Measurements from ENCODE around the gene TRMT10A.

TRMT10A gene

DNA sequence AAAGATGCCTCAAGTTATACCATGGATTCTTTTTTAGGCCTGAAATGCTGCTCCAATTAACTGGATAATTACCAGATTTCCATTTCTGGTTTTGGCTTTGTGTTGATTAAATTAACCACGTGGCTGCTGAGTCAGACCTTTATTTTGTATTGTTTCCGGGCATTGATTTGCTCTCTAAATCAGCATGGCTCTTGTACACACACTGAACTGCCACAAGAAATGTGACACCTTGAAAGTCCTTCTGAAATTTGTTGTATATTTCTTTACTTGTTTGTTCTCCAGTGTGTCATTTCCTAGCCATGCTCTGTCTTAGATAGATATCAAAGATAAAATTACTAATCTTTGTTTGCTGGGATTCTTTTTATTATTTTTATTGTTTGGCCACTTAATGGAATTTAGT is 22.5 kb upstream of the TRMT10A start:
- no peak overlapping the region for H3K4me3 ChIP-seq (ENCODE audit: low read depth, low read length, poor library complexity, severe bottlenecking)
- no peaks in the 10 kb centered on the region for H4K20me1 ChIP-seq (ENCODE audit: insufficient read depth, low read length)
- H3K79me2 ChIP-seq (ENCODE audit: insufficient read depth, low read length): no peaks in the 10 kb centered on the region
- H3K4me2 ChIP-seq (ENCODE audit: low read length): no peak overlapping the region
- no peaks in the 10 kb centered on the region for H3F3A ChIP-seq (ENCODE audit: insufficient read depth, low read length)
- H3K9me3 ChIP-seq (ENCODE audit: low read length): no peaks in the 10 kb centered on the region
- no peak for TF ChIP-seq EZH2 (IDR thresholded peaks at IDR 0.05; ENCODE audit: borderline replicate concordance, low read length)
- TF ChIP-seq, protein P1, sequence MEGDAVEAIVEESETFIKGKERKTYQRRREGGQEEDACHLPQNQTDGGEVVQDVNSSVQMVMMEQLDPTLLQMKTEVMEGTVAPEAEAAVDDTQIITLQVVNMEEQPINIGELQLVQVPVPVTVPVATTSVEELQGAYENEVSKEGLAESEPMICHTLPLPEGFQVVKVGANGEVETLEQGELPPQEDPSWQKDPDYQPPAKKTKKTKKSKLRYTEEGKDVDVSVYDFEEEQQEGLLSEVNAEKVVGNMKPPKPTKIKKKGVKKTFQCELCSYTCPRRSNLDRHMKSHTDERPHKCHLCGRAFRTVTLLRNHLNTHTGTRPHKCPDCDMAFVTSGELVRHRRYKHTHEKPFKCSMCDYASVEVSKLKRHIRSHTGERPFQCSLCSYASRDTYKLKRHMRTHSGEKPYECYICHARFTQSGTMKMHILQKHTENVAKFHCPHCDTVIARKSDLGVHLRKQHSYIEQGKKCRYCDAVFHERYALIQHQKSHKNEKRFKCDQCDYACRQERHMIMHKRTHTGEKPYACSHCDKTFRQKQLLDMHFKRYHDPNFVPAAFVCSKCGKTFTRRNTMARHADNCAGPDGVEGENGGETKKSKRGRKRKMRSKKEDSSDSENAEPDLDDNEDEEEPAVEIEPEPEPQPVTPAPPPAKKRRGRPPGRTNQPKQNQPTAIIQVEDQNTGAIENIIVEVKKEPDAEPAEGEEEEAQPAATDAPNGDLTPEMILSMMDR (IDR thresholded peaks at IDR 0.05; ENCODE audit: low read length): no peak
- H3K27ac ChIP-seq (ENCODE audit: low read depth, low read length, poor library complexity, severe bottlenecking): no peak overlapping the region
- H2AFZ ChIP-seq (ENCODE audit: low read length): no peak overlapping the region
- H3K27me3 ChIP-seq (ENCODE audit: insufficient read depth, low read length): no peaks in the 10 kb centered on the region
- H3K9me2 ChIP-seq (ENCODE audit: low read depth, low read length): no peaks in the 10 kb centered on the region
- H3K4me1 ChIP-seq (ENCODE audit: insufficient read depth, low read length, severe bottlenecking): no peaks in the 10 kb centered on the region
- H3K9ac ChIP-seq (ENCODE audit: low read length): no peak overlapping the region
- no peaks in the 10 kb centered on the region for H3K36me3 ChIP-seq (ENCODE audit: insufficient read depth, low read length)

DNA sequence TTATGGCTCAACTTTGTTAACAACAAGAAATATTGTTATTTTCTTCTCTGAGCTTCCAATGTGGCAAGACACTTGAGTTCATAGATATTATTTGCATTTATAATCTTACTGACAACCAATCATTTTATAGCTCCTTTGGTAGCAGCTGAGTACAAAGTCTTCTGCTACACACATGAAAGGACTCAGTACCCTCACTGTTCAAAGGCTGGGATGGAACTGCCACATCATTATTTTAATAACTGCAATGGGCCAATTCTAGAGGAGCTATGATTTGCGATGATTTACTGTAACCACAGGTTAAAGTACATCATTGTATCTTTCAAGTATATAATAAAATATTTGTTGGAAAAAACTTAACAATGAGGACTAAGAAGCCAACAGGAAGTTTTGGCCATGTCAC is 21.7 kb upstream of the TRMT10A start:
- TF ChIP-seq EZH2 (IDR thresholded peaks at IDR 0.05; ENCODE audit: borderline replicate concordance, low read length): no peak
- TF ChIP-seq, protein P1 (IDR thresholded peaks at IDR 0.05; ENCODE audit: low read length): no peak
- Histone ChIP-seq H3K27ac (ENCODE audit: low read depth, low read length, poor library complexity, severe bottlenecking) (no peak overlapping the region), H4K20me1 (ENCODE audit: insufficient read depth, low read length) (no peaks in the 10 kb centered on the region), H3K4me1 (ENCODE audit: insufficient read depth, low read length, severe bottlenecking) (no peaks in the 10 kb centered on the region), H3K9me2 (ENCODE audit: low read depth, low read length) (no peaks in the 10 kb centered on the region), H2AFZ (ENCODE audit: low read length) (no peak overlapping the region), H3K27me3 (ENCODE audit: insufficient read depth, low read length) (no peaks in the 10 kb centered on the region), H3F3A (ENCODE audit: insufficient read depth, low read length) (no peaks in the 10 kb centered on the region), H3K9ac (ENCODE audit: low read length) (no peak overlapping the region), H3K4me3 (ENCODE audit: low read depth, low read length, poor library complexity, severe bottlenecking) (no peak overlapping the region), H3K9me3 (ENCODE audit: low read length) (no peaks in the 10 kb centered on the region), H3K4me2 (ENCODE audit: low read length) (no peak overlapping the region), H3K36me3 (ENCODE audit: insufficient read depth, low read length) (no peaks in the 10 kb centered on the region), H3K79me2 (ENCODE audit: insufficient read depth, low read length) (no peaks in the 10 kb centered on the region)

DNA sequence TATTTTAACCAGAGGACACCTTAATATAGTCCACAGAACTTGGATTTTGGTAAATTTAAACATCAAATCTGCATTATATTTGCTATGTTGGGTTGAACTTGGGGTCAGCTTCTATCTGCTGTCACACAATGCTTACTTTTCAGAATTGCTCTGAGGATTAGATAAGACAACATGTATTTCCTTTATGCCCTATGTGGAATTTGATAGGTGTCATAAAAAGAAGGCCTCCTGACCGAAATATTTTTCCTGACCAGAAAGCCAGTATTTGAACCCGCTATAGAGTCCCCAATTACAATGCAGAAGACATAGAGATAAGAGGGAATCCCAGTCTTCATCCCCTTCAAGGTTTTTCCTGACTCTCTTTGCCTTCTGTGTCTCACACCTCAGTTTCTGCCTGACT is 14.9 kb upstream of the TRMT10A start:
- H2AFZ ChIP-seq (ENCODE audit: low read length): no peak overlapping the region
- no peaks in the 10 kb centered on the region for H3F3A ChIP-seq (ENCODE audit: insufficient read depth, low read length)
- no peak overlapping the region for H3K4me2 ChIP-seq (ENCODE audit: low read length)
- no peaks in the 10 kb centered on the region for H3K9me3 ChIP-seq (ENCODE audit: low read length)
- TF ChIP-seq EZH2 (IDR thresholded peaks at IDR 0.05; ENCODE audit: borderline replicate concordance, low read length): no peak
- TF ChIP-seq, protein P1 (IDR thresholded peaks at IDR 0.05; ENCODE audit: low read length): no peak
- H3K36me3 ChIP-seq (ENCODE audit: insufficient read depth, low read length): no peaks in the 10 kb centered on the region
- no peaks in the 10 kb centered on the region for H3K79me2 ChIP-seq (ENCODE audit: insufficient read depth, low read length)
- no peaks in the 10 kb centered on the region for H3K9me2 ChIP-seq (ENCODE audit: low read depth, low read length)
- H3K27me3 ChIP-seq (ENCODE audit: insufficient read depth, low read length): no peaks in the 10 kb centered on the region
- H3K27ac ChIP-seq (ENCODE audit: low read depth, low read length, poor library complexity, severe bottlenecking): no peak overlapping the region
- peaks cover 20% of the 10 kb centered on the region for H3K4me1 ChIP-seq (ENCODE audit: insufficient read depth, low read length, severe bottlenecking)
- no peak overlapping the region for H3K4me3 ChIP-seq (ENCODE audit: low read depth, low read length, poor library complexity, severe bottlenecking)
- H3K9ac ChIP-seq (ENCODE audit: low read length): no peak overlapping the region
- no peaks in the 10 kb centered on the region for H4K20me1 ChIP-seq (ENCODE audit: insufficient read depth, low read length)
